Dendritic cell treated with granulocyte-macrophage colony-stimulating factor and Interleukin-4, amounts not matched to agents 40 ng/mL and 50 ng/mL, for 4 days (primary cell): ENCODE measurements around the gene FCGR3A.
A peak's percentile ranks its signal among the peaks of the same experiment; 100 is the strongest.
"Not testable (repeated sequence)": the region's sequence is repeated elsewhere in the genome, so short reads cannot be mapped to it uniquely, and the experiment has no call there.

Source experiments
- H3K27ac Mint-ChIP-seq: one replicate; pipeline ENCODE4 v1.8.0; 2022; ENCODE audit warnings: mild to moderate bottlenecking, mixed read lengths
- H3K27me3 Mint-ChIP-seq: one replicate; pipeline ENCODE4 v1.8.0; 2022; ENCODE audit warnings: mild to moderate bottlenecking, mixed read lengths
- H3K36me3 Mint-ChIP-seq: one replicate; pipeline ENCODE4 v1.8.0; 2022; ENCODE audit warnings: low read depth, mixed read lengths
- H3K4me1 Mint-ChIP-seq: one replicate; pipeline ENCODE4 v1.8.0; 2022; ENCODE audit warnings: low read depth, mixed read lengths
- H3K4me3 Mint-ChIP-seq: one replicate; pipeline ENCODE4 v1.8.0; 2022; ENCODE audit warnings: mild to moderate bottlenecking, moderate library complexity, mixed read lengths
- H3K9me3 Mint-ChIP-seq: one replicate; pipeline ENCODE4 v1.8.0; 2022; ENCODE audit warnings: mixed read lengths
- intact Hi-C: fragments of 100-400 bp; cut with micrococcal nuclease; formaldehyde crosslinking; loops from one replicate; pipeline ENCODE4 v1.15.0; 2022

The FCGR3A gene

GRCh38 chr1:161549652-161550051 is at the start of gene FCGR3A:
Gene FCGR3A (minus strand): TSS chr1:161549818. CDS start chr1:161549736, 82 bp downstream.
- H3K4me3 Mint-ChIP-seq, result peak within 1 kb of the TSS; percentile 57
- intact Hi-C loops, result loop anchor here (10.0 kb wide), 1 partner anchor 85 kb away; the partner anchor contains the start of gene FCGR3B
- peaks cover 36% of the 10 kb centered on the region for H3K4me1 Mint-ChIP-seq
- no peaks in the 10 kb centered on the region for H3K27me3 Mint-ChIP-seq
- H3K27ac Mint-ChIP-seq, result peak within 1 kb of the TSS; percentile 70
- no peaks in the 10 kb centered on the region for H3K36me3 Mint-ChIP-seq
- H3K9me3 Mint-ChIP-seq, result no peaks in the 10 kb centered on the region

GRCh38 chr1:161597077-161597476 is 47.5 kb upstream of the FCGR3A start:
- Mint-ChIP-seq H3K4me1 (peaks cover 15% of the 10 kb centered on the region), H3K36me3 (peaks cover 76% of the 10 kb centered on the region), H3K27me3 (peaks cover 14% of the 10 kb centered on the region)
- H3K4me3 Mint-ChIP-seq, H3K27ac Mint-ChIP-seq, intact Hi-C loops, H3K9me3 Mint-ChIP-seq: not testable (repeated sequence)

DNA sequence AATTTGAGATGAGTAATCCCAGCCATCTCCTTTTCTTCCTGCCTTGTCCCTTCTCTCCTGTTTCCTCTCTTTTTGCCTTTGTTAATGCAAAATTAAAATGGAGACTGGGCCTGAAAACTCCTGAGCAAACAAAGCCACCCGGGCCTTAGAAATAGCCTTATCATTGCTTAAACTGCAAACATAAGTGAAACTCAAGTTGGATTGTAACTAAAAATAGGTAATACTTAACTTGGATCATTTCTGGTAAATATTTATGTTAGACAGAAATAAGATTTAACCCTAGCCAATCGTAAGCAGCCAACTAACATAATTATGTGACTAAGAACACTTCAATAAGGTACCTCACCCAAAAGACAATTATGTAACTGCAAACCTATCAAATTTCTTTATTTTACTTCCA is 46.0 kb upstream of the FCGR3A start:
- H3K9me3 Mint-ChIP-seq, H3K4me3 Mint-ChIP-seq, intact Hi-C loops: not testable (repeated sequence)
- Mint-ChIP-seq H3K4me1 (peaks cover 15% of the 10 kb centered on the region), H3K27ac (peak overlapping the region; percentile 11), H3K27me3 (peaks cover 14% of the 10 kb centered on the region), H3K36me3 (peaks cover 75% of the 10 kb centered on the region)

GRCh38 chr1:161595173-161595572 is 45.6 kb upstream of the FCGR3A start:
- H3K27ac Mint-ChIP-seq, result peak overlapping the region; percentile 11
- peaks cover 74% of the 10 kb centered on the region for H3K36me3 Mint-ChIP-seq
- H3K9me3 Mint-ChIP-seq, intact Hi-C loops, H3K4me3 Mint-ChIP-seq: not testable (repeated sequence)
- peaks cover 15% of the 10 kb centered on the region for H3K4me1 Mint-ChIP-seq
- peaks cover 14% of the 10 kb centered on the region for H3K27me3 Mint-ChIP-seq

- peaks cover 72% of the 10 kb centered on the region for H3K36me3 Mint-ChIP-seq
- intact Hi-C loops, result not testable (repeated sequence)
Observed at GRCh38 chr1:161594269-161594984, 44.8 kb upstream of the FCGR3A start.

DNA sequence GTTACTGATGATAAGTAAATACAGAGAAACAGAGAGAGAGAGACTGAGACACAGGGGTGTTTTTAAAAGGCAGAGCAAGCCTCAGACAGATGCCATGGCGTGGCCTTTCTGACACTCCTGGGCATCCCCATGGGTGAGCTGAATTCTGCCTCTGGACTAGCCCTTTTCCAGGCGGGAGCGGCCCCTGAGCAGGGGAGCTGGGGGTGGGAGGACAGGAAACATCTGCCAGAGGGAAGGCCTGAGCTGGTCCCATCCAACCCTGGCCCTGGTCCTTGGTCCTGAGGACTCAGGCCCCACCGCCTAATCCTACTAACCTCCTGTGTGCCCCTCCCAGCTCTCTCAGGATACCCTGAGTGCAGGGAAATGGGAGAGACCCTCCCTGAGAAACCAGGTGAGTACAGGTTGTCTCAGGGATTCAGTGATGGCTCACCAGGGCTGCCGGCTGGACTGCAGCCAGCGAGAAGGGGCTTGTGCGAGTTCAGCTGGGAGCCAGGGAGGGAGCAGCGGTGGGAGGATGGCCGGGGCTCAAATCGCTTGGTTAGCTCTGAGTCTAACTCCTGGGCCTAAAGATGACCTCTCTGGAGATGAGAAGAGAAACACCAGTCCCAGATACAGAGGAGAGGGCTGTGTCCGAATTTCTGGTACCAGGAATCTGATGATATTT is 43.6 kb upstream of the FCGR3A start:
- H3K4me3 Mint-ChIP-seq, intact Hi-C loops, H3K9me3 Mint-ChIP-seq: not testable (repeated sequence)
- H3K27me3 Mint-ChIP-seq, result peaks cover 18% of the 10 kb centered on the region
- peaks cover 69% of the 10 kb centered on the region for H3K36me3 Mint-ChIP-seq
- H3K27ac Mint-ChIP-seq, result peak overlapping the region; percentile 16
- peaks cover 21% of the 10 kb centered on the region for H3K4me1 Mint-ChIP-seq

More at GRCh38 chr1:161594269-161594984, 44.8 kb upstream of the FCGR3A start:
- Mint-ChIP-seq H3K27me3 (peaks cover 17% of the 10 kb centered on the region), H3K4me1 (peaks cover 18% of the 10 kb centered on the region), H3K27ac (peak overlapping the region; percentile 16)
- H3K9me3 Mint-ChIP-seq, H3K4me3 Mint-ChIP-seq: not testable (repeated sequence)

- Mint-ChIP-seq H3K36me3 (peaks cover 69% of the 10 kb centered on the region), H3K27me3 (peaks cover 18% of the 10 kb centered on the region), H3K4me1 (peaks cover 21% of the 10 kb centered on the region)
- H3K9me3 Mint-ChIP-seq, H3K27ac Mint-ChIP-seq, H3K4me3 Mint-ChIP-seq, intact Hi-C loops: not testable (repeated sequence)
Observed at GRCh38 chr1:161592586-161592985, 43.0 kb upstream of the FCGR3A start.

- H3K4me3 Mint-ChIP-seq, result not testable (repeated sequence)
Observed at GRCh38 chr1:161589920-161590319, 40.3 kb upstream of the FCGR3A start.

GRCh38 chr1:161589365-161589764 is 39.7 kb upstream of the FCGR3A start:
- Mint-ChIP-seq H3K36me3 (peaks cover 50% of the 10 kb centered on the region), H3K4me1 (peaks cover 24% of the 10 kb centered on the region), H3K27me3 (peaks cover 18% of the 10 kb centered on the region)
- H3K9me3 Mint-ChIP-seq, intact Hi-C loops, H3K27ac Mint-ChIP-seq, H3K4me3 Mint-ChIP-seq: not testable (repeated sequence)

More at GRCh38 chr1:161589920-161590319, 40.3 kb upstream of the FCGR3A start:
- intact Hi-C loops, H3K9me3 Mint-ChIP-seq, H3K27ac Mint-ChIP-seq: not testable (repeated sequence)
- Mint-ChIP-seq H3K4me1 (peaks cover 26% of the 10 kb centered on the region), H3K27me3 (peaks cover 18% of the 10 kb centered on the region), H3K36me3 (peaks cover 52% of the 10 kb centered on the region)

DNA sequence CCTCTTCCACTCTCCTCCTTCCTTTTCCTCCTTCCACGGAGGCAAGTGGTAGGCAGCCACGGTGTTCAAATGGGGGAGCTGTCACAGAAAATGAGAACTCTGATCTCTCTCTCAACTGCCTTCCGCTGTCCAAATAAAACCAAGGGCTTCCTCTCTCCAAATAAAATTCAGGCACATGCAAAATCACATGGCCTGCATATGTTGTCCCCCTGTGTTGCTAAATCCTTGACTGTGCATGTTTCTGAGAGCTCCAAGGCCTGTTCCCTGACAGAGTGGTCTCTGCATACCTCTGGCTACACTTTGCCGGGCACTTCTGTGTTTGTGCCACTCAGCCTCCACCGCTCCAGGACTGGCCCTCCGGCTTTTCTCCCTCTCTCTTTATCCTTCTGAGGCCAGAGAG is 39.0 kb upstream of the FCGR3A start:
- Mint-ChIP-seq H3K27me3 (peaks cover 14% of the 10 kb centered on the region), H3K36me3 (peaks cover 43% of the 10 kb centered on the region), H3K4me1 (peaks cover 16% of the 10 kb centered on the region)
- H3K4me3 Mint-ChIP-seq, H3K9me3 Mint-ChIP-seq, intact Hi-C loops, H3K27ac Mint-ChIP-seq: not testable (repeated sequence)

- peaks cover 18% of the 10 kb centered on the region for H3K4me1 Mint-ChIP-seq
- H3K27ac Mint-ChIP-seq, H3K27me3 Mint-ChIP-seq, H3K9me3 Mint-ChIP-seq, H3K36me3 Mint-ChIP-seq, intact Hi-C loops: not testable (repeated sequence)
- H3K4me3 Mint-ChIP-seq, result peak overlapping the region; percentile 65
Observed at GRCh38 chr1:161582882-161583281, 33.3 kb upstream of the FCGR3A start.

DNA sequence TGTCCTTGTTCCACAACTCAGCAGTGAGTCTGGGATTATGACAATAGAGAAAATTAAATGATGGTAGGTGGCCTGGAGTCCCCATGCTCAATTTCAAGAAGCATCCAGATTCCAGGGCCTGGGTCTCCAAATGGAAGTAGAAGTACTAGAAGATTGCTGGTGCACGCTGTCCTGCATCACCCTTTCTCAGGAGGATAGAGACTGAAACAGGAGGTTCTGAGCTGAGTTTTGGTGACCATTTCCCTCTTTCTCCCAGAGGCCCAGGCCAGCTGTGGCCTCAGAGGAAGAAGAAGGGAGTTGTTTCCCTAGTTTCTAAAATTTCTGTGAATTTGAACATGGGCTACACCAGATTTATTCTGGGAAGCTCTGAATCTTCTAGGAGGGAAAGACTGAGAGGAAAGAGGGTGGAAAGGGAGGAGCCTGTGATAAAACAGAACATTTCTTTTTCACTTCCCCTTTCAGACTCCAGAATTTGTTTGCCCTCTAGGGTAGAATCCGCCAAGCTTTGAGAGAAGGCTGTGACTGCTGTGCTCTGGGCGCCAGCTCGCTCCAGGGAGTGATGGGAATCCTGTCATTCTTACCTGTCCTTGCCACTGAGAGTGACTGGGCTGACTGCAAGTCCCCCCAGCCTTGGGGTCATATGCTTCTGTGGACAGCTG is 31.4 kb upstream of the FCGR3A start:
- peaks cover 18% of the 10 kb centered on the region for H3K4me1 Mint-ChIP-seq
- H3K27me3 Mint-ChIP-seq, H3K9me3 Mint-ChIP-seq, intact Hi-C loops, H3K4me3 Mint-ChIP-seq, H3K27ac Mint-ChIP-seq, H3K36me3 Mint-ChIP-seq: not testable (repeated sequence)

GRCh38 chr1:161579856-161580507 is 30.4 kb upstream of the FCGR3A start:
- H3K9me3 Mint-ChIP-seq, H3K27ac Mint-ChIP-seq, H3K36me3 Mint-ChIP-seq, H3K27me3 Mint-ChIP-seq, H3K4me3 Mint-ChIP-seq, intact Hi-C loops: not testable (repeated sequence)
- peaks cover 14% of the 10 kb centered on the region for H3K4me1 Mint-ChIP-seq

GRCh38 chr1:161576676-161577075 is 27.1 kb upstream of the FCGR3A start:
- intact Hi-C loops, H3K9me3 Mint-ChIP-seq, H3K27me3 Mint-ChIP-seq, H3K36me3 Mint-ChIP-seq, H3K4me3 Mint-ChIP-seq, H3K27ac Mint-ChIP-seq: not testable (repeated sequence)
- peaks cover 14% of the 10 kb centered on the region for H3K4me1 Mint-ChIP-seq
